Measurements from ENCODE around the gene TMEM214. TPM values are rescaled to one million over a fixed set of nuclear protein-coding genes. Genes with fewer than 3 reads are reported as not detected.

The TMEM214 gene
- total RNA-seq, 4 donors from 2014 or later, result 26.7 to 47.7 (median 35.3) TPM

GRCh38 chr2:26994983-26995382 lies 37.8 kb upstream of the TMEM214 start:
- Histone ChIP-seq H3K4me1 (no peaks in the 10 kb centered on the region), H3K36me3 (peaks cover 0 to 5% (median 1%) of the 10 kb centered on the region in 4 donors), H3K4me3 (no peak overlapping the region), H3K27me3 (no peaks in the 10 kb centered on the region), H3K27ac (replicated peaks in 1 of 4) (no peak overlapping the region), H3K9me3 (no peaks in the 10 kb centered on the region)
- intact Hi-C loops (cut with DNase I), result no loop called here
- TF ChIP-seq POLR2A (IDR thresholded peaks at IDR 0.05; ENCODE audit: low read depth) (no peak), CTCF (IDR thresholded peaks at IDR 0.05) (no peak), POLR2AphosphoS5 (IDR thresholded peaks at IDR 0.05) (no peak), EP300 (IDR thresholded peaks at IDR 0.05) (no peak)
- WGBS, result 88% methylated on average over 1 of the region's 1 CpG
- no peak for DNase-seq (ENCODE audit: extremely low spot score)

- intact Hi-C loops (cut with DNase I), result no loop called here
- H3K9me3 ChIP-seq, result no peaks in the 10 kb centered on the region
- WGBS, result 77% methylated on average over 10 of the region's 10 CpGs
- no peak overlapping the region for H3K27ac ChIP-seq (replicated peaks in 1 of 4)
- no peak for TF ChIP-seq POLR2AphosphoS5 (IDR thresholded peaks at IDR 0.05)
- TF ChIP-seq CTCF (IDR thresholded peaks at IDR 0.05), result no peak
- H3K4me3 ChIP-seq, result no peak overlapping the region
- H3K27me3 ChIP-seq, result no peaks in the 10 kb centered on the region
- no peak for DNase-seq (ENCODE audit: extremely low spot score)
- peaks cover 0 to 5% (median 1%) of the 10 kb centered on the region in 4 donors for H3K36me3 ChIP-seq
- no peaks in the 10 kb centered on the region for H3K4me1 ChIP-seq
These were observed 35.4 kb upstream of the TMEM214 start for GRCh38 chr2:26997394-26997793.

- DNase-seq (ENCODE audit: extremely low spot score), result no peak
- H3K4me3 ChIP-seq, result no peak overlapping the region
- 95% methylated on average over 1 of the region's 1 CpG for WGBS
- H3K9me3 ChIP-seq, result no peaks in the 10 kb centered on the region
- no peaks in the 10 kb centered on the region for H3K4me1 ChIP-seq
- H3K27me3 ChIP-seq, result no peaks in the 10 kb centered on the region
- TF ChIP-seq CTCF (IDR thresholded peaks at IDR 0.05), result no peak
- H3K36me3 ChIP-seq, result peaks cover 0 to 5% (median 1%) of the 10 kb centered on the region in 4 donors
- intact Hi-C loops (cut with DNase I), result no loop called here
- no peak overlapping the region for H3K27ac ChIP-seq (replicated peaks in 1 of 4)
These were observed 34.4 kb upstream of the TMEM214 start for GRCh38 chr2:26998323-26998722.

- DNase-seq (ENCODE audit: extremely low spot score), result no peak
- TF ChIP-seq POLR2A (IDR thresholded peaks at IDR 0.05; ENCODE audit: low read depth), result no peak
- TF ChIP-seq EP300 (IDR thresholded peaks at IDR 0.05), result no peak
- no peak for TF ChIP-seq POLR2AphosphoS5 (IDR thresholded peaks at IDR 0.05)
- TF ChIP-seq CTCF (IDR thresholded peaks at IDR 0.05), result no peak
- H3K4me3 ChIP-seq, result no peak overlapping the region
- no peaks in the 10 kb centered on the region for H3K27me3 ChIP-seq
- H3K36me3 ChIP-seq, result peaks cover 0 to under 1% (median 0%) of the 10 kb centered on the region in 4 donors
- 75% methylated on average over 4 of the region's 4 CpGs for WGBS
- no peaks in the 10 kb centered on the region for H3K9me3 ChIP-seq
- no peaks in the 10 kb centered on the region for H3K4me1 ChIP-seq
- intact Hi-C loops (cut with DNase I), result no loop called here
- no peak overlapping the region for H3K27ac ChIP-seq (replicated peaks in 1 of 4)
These were observed 32.5 kb upstream of the TMEM214 start for GRCh38 chr2:27000228-27000627.

- intact Hi-C loops (cut with DNase I), result no loop called here
- TF ChIP-seq EP300 (IDR thresholded peaks at IDR 0.05) (no peak), POLR2AphosphoS5 (IDR thresholded peaks at IDR 0.05) (no peak), POLR2A (IDR thresholded peaks at IDR 0.05; ENCODE audit: low read depth) (no peak), CTCF (IDR thresholded peaks at IDR 0.05) (no peak)
- Histone ChIP-seq H3K27ac (replicated peaks in 1 of 4) (no peak overlapping the region), H3K27me3 (no peaks in the 10 kb centered on the region), H3K9me3 (no peaks in the 10 kb centered on the region), H3K4me3 (no peak overlapping the region), H3K4me1 (no peaks in the 10 kb centered on the region), H3K36me3 (no peaks in the 10 kb centered on the region)
- 98% methylated on average over 2 of the region's 2 CpGs for WGBS
- no peak for DNase-seq (ENCODE audit: extremely low spot score)
These were observed 31.8 kb upstream of the TMEM214 start for GRCh38 chr2:27000995-27001394.

All from esophagus muscularis mucosa (tissue), 4 donors.